HEK293 (cell line): ENCODE measurements around the gene DOCK9.

ENCODE experiments used
- CTCF ChIA-PET: fragments of 350-600 bp; formaldehyde crosslinking; extraction: SDS; loops from one replicate; lab custom pipeline; 2021; ENCODE audit warnings: antibody characterized with exemption; lab: Yijun Ruan, JAX
- POLR2A ChIA-PET: fragments of 300-600 bp; formaldehyde crosslinking; extraction: SDS; loops from one replicate; lab custom pipeline; 2020; ENCODE audit warnings: antibody characterized with exemption, inconsistent platforms; lab: Yijun Ruan, JAX
- H3K27ac ChIP-seq: fragments of 200-500 bp; sonication (Bioruptor generic); 2 replicates; pipeline ENCODE4 v1.5.1; 2014; ENCODE audit warnings: low read depth, low read length, control low read depth, inconsistent platforms; ENCODE audit errors: extremely low read depth
- H3K36me3 ChIP-seq, 2 experiments: fragments of 200-500 bp in 1 of 2; sonication (Bioruptor generic) in 1 of 2; 1 replicate in 1 of 2; 2 replicates in 1 of 2; pipeline ENCODE4 v1.5.1; 2014 to 2017; ENCODE audit warnings: inconsistent platforms in 2 of 2, low read length in 2 of 2; ENCODE audit not compliant: control insufficient read depth in 2 of 2, insufficient read depth in 1 of 2
- H3K4me1 ChIP-seq: fragments of 200-500 bp; sonication (Bioruptor generic); 2 replicates; pipeline ENCODE4 v1.5.1; 2014; ENCODE audit warnings: mild to moderate bottlenecking, low read length, inconsistent platforms; ENCODE audit not compliant: control insufficient read depth, insufficient read depth
- H3K4me3 ChIP-seq: 2 replicates; pipeline ENCODE4 v1.5.1; 2011; ENCODE audit warnings: low read depth, mild to moderate bottlenecking, control low read depth, low read length, moderate library complexity
- H3K9me3 ChIP-seq: fragments of 200-500 bp; sonication (Bioruptor generic); 2 replicates; pipeline ENCODE4 v1.5.1; 2014; ENCODE audit warnings: low read depth, low read length, inconsistent platforms; ENCODE audit not compliant: control insufficient read depth, insufficient read depth
- ATF2 ChIP-seq: fragments of 450-650 bp; formaldehyde crosslinking; IDR thresholded peaks from 2 replicates; pipeline ENCODE4 v1.5.1; 2016; ENCODE audit warnings: missing biosample characterization, missing genetic modification characterization, low read depth
- GLI2 ChIP-seq: fragments of 450-650 bp; formaldehyde crosslinking; IDR thresholded peaks from 2 replicates; pipeline ENCODE4; 2017; ENCODE audit warnings: missing biosample characterization, missing genetic modification characterization, low read depth, borderline replicate concordance
- HOXD13 ChIP-seq: sonication (generic); formaldehyde crosslinking; IDR thresholded peaks from 2 replicates; pipeline ENCODE4 v1.8.0; 2022; ENCODE audit warnings: missing genetic modification reagents, borderline replicate concordance
- INSM2 ChIP-seq: fragments of 450-650 bp; formaldehyde crosslinking; IDR thresholded peaks from 2 replicates; pipeline ENCODE4 v1.5.1; 2016; ENCODE audit warnings: missing biosample characterization, missing genetic modification characterization
- KLF8 ChIP-seq: fragments of 450-650 bp; formaldehyde crosslinking; IDR thresholded peaks from 2 replicates; pipeline ENCODE4 v1.5.1; 2016; ENCODE audit warnings: missing biosample characterization, missing genetic modification characterization
- PATZ1 ChIP-seq: fragments of 450-650 bp; formaldehyde crosslinking; IDR thresholded peaks from 2 replicates; pipeline ENCODE4 v1.5.1; 2016; ENCODE audit warnings: missing biosample characterization, missing genetic modification characterization
- TSHZ1 ChIP-seq: fragments of 450-650 bp; formaldehyde crosslinking; IDR thresholded peaks from 2 replicates; pipeline ENCODE4 v1.5.1; 2016; ENCODE audit warnings: missing biosample characterization, missing genetic modification characterization, borderline replicate concordance
- YY2 ChIP-seq: fragments of 450-650 bp; formaldehyde crosslinking; IDR thresholded peaks from 2 replicates; pipeline ENCODE4 v1.5.1; 2016; ENCODE audit warnings: missing biosample characterization, missing genetic modification characterization
- ZIC2 ChIP-seq: fragments of 450-650 bp; formaldehyde crosslinking; IDR thresholded peaks from 2 replicates; pipeline ENCODE4 v1.5.1; 2016; ENCODE audit warnings: missing biosample characterization, missing genetic modification characterization
- ZNF266 ChIP-seq: fragments of 450-650 bp; formaldehyde crosslinking; IDR thresholded peaks from 2 replicates; pipeline ENCODE4 v1.5.1; 2016; ENCODE audit warnings: missing biosample characterization, missing genetic modification characterization, low read depth
- ZNF292 ChIP-seq: fragments of 450-650 bp; formaldehyde crosslinking; IDR thresholded peaks from 2 replicates; pipeline ENCODE4 v1.5.1; 2016; ENCODE audit warnings: low read depth, missing biosample characterization, missing genetic modification characterization, borderline replicate concordance
- ZNF391 ChIP-seq: fragments of 450-650 bp; formaldehyde crosslinking; IDR thresholded peaks from 2 replicates; pipeline ENCODE4 v1.5.1; 2016; ENCODE audit warnings: low read depth, missing biosample characterization, missing genetic modification characterization, borderline replicate concordance
- ZNF404 ChIP-seq: fragments of 450-650 bp; formaldehyde crosslinking; IDR thresholded peaks from 2 replicates; pipeline ENCODE4 v1.5.1; 2017; ENCODE audit warnings: missing biosample characterization, missing genetic modification characterization
- ZNF423 ChIP-seq: fragments of 450-650 bp; formaldehyde crosslinking; IDR thresholded peaks from 2 replicates; pipeline ENCODE4 v1.5.1; 2016; ENCODE audit warnings: missing biosample characterization, missing genetic modification characterization
- ZNF449 ChIP-seq: fragments of 450-650 bp; formaldehyde crosslinking; IDR thresholded peaks from 2 replicates; pipeline ENCODE4 v1.5.1; 2017; ENCODE audit warnings: missing biosample characterization, mild to moderate bottlenecking, missing genetic modification characterization, moderate library complexity
- ZNF513 ChIP-seq: fragments of 450-650 bp; IDR thresholded peaks from 2 replicates; pipeline ENCODE4 v1.5.1; 2018; ENCODE audit warnings: missing biosample characterization, missing genetic modification characterization
- ZNF529 ChIP-seq: fragments of 450-650 bp; formaldehyde crosslinking; IDR thresholded peaks from 2 replicates; pipeline ENCODE4 v1.5.1; 2017; ENCODE audit warnings: missing genetic modification characterization, missing biosample characterization; ENCODE audit not compliant: insufficient replicate concordance
- ZNF600 ChIP-seq: fragments of 450-650 bp; formaldehyde crosslinking; IDR thresholded peaks from 2 replicates; pipeline ENCODE4 v1.5.1; 2016; ENCODE audit warnings: missing biosample characterization, missing genetic modification characterization
- ZNF785 ChIP-seq: fragments of 450-650 bp; formaldehyde crosslinking; IDR thresholded peaks from 2 replicates; pipeline ENCODE4 v1.5.1; 2016; ENCODE audit warnings: missing biosample characterization, missing genetic modification characterization
- ZNF837 ChIP-seq: fragments of 450-650 bp; formaldehyde crosslinking; IDR thresholded peaks from 2 replicates; pipeline ENCODE4 v1.5.1; 2016; ENCODE audit warnings: missing biosample characterization, missing genetic modification characterization
- ZSCAN4 ChIP-seq: fragments of 450-650 bp; formaldehyde crosslinking; IDR thresholded peaks from 2 replicates; pipeline ENCODE4 v1.5.1; 2017; ENCODE audit warnings: missing biosample characterization, missing genetic modification characterization

The DOCK9 gene

GRCh38 chr13:98853771-98854221, 124.1 kb downstream of the DOCK9 start:
- CTCF ChIA-PET: no interaction called here
- no peak for TF ChIP-seq GLI2 (tag by site-specific recombination)
- peak; percentile 80 for TF ChIP-seq ZNF449 (tag by site-specific recombination)
- no peak for TF ChIP-seq ZNF529 (tag by site-specific recombination)
- TF ChIP-seq INSM2 (tag by site-specific recombination): no peak
- no peak for TF ChIP-seq ZNF837 (tag by site-specific recombination)
- TF ChIP-seq ATF2: 0 out of 2 replicates have a peak, but pooled peaks have one; percentile 7
- no peak for TF ChIP-seq ZNF423
- TF ChIP-seq ZIC2 (tag by site-specific recombination): peak; percentile 84
- TF ChIP-seq ZNF600 (tag by site-specific recombination): 0 out of 2 replicates have a peak, but pooled peaks have one; percentile 25
- TF ChIP-seq ZNF266 (tag by site-specific recombination): no peak
- no peak for TF ChIP-seq KLF8
- Histone ChIP-seq H3K27ac (no peak overlapping the region), H3K4me1 (no peaks in the 10 kb centered on the region), H3K36me3 (peaks cover 0 to 6% of the 10 kb centered on the region in 2 experiments; a peak in 1 of 3 replicates), H3K9me3 (no peaks in the 10 kb centered on the region), H3K4me3 (no peak overlapping the region)
- POLR2A ChIA-PET: no interaction called here

- peaks cover 0 to 6% of the 10 kb centered on the region in 2 experiments; a peak in 1 of 3 replicates for H3K36me3 ChIP-seq
- no peaks in the 10 kb centered on the region for H3K9me3 ChIP-seq
- ChIA-PET POLR2A (no interaction called here), CTCF (interaction anchor here (0.7 to 3.5 kb wide), 2 partner anchors 11 to 191 kb away, joined by 3 to 19 read pairs; no protein-coding TSS in a partner anchor)
- H3K4me1 ChIP-seq: no peaks in the 10 kb centered on the region
- no peak overlapping the region for H3K4me3 ChIP-seq
- no peak overlapping the region for H3K27ac ChIP-seq
- TF ChIP-seq ZNF404 (no peak), YY2 (tag by site-specific recombination) (no peak), PATZ1 (tag by site-specific recombination) (no peak), ZNF513 (no peak), ZNF785 (no peak), HOXD13 (CRISPR knock-in tag) (no peak), ZNF292 (no peak), ZSCAN4 (tag by site-specific recombination) (no peak), TSHZ1 (tag by site-specific recombination) (no peak), ZNF391 (tag by site-specific recombination) (no peak)
Observed at GRCh38 chr13:98851276-98851675, 126.6 kb downstream of the DOCK9 start.
